AG10803 (cell line): ENCODE measurements around the gene HYDIN.
"Not testable (repeated sequence)": the region's sequence is repeated elsewhere in the genome, so short reads cannot be mapped to it uniquely, and the experiment has no call there.

Experiments
- DNase-seq: peaks from one replicate; pipeline ENCODE4 v3.0.0; 2010; ENCODE audit warnings: low read depth
- H3K4me3 ChIP-seq: 2 replicates; pipeline ENCODE4 v1.5.1; 2011; ENCODE audit warnings: mild to moderate bottlenecking, low read length, control low read depth
- CTCF ChIP-seq: conservative IDR thresholded peaks from 2 replicates; pipeline ENCODE4 v1.5.1; 2011; ENCODE audit warnings: mild to moderate bottlenecking, low read length, control low read depth, inconsistent platforms

Gene HYDIN

GRCh38 chr16:71172481-71173207, 57.9 kb downstream of the HYDIN start:
- no peak for DNase-seq
- no peak for TF ChIP-seq CTCF
- H3K4me3 ChIP-seq = no peak overlapping the region

- H3K4me3 ChIP-seq, DNase-seq: not testable (repeated sequence)
Observed at GRCh38 chr16:71161007-71161406, 69.5 kb downstream of the HYDIN start.

- not testable (repeated sequence) for H3K4me3 ChIP-seq, DNase-seq
Observed at GRCh38 chr16:71157278-71157677, 73.2 kb downstream of the HYDIN start.

- not testable (repeated sequence) for H3K4me3 ChIP-seq, DNase-seq
Observed at GRCh38 chr16:71153329-71153728, 77.2 kb downstream of the HYDIN start.

- DNase-seq, H3K4me3 ChIP-seq: not testable (repeated sequence)
Observed at GRCh38 chr16:71151654-71152053, 78.9 kb downstream of the HYDIN start.

- H3K4me3 ChIP-seq, DNase-seq: not testable (repeated sequence)
Observed at GRCh38 chr16:71143246-71143645, 87.3 kb downstream of the HYDIN start.

- H3K4me3 ChIP-seq = not testable (repeated sequence)
Observed at GRCh38 chr16:71110565-71110964, 120.0 kb downstream of the HYDIN start.

GRCh38 chr16:71109656-71110208, 120.8 kb downstream of the HYDIN start:
- not testable (repeated sequence) for H3K4me3 ChIP-seq, DNase-seq

More at GRCh38 chr16:71110565-71110964, 120.0 kb downstream of the HYDIN start:
- DNase-seq = not testable (repeated sequence)

- not testable (repeated sequence) for H3K4me3 ChIP-seq, DNase-seq
Observed at GRCh38 chr16:71105881-71106280, 124.6 kb downstream of the HYDIN start.

- not testable (repeated sequence) for DNase-seq, H3K4me3 ChIP-seq
Observed at GRCh38 chr16:71083573-71083972, 146.9 kb downstream of the HYDIN start.

GRCh38 chr16:71080777-71081176, 149.7 kb downstream of the HYDIN start:
- DNase-seq, H3K4me3 ChIP-seq: not testable (repeated sequence)

- not testable (repeated sequence) for DNase-seq, H3K4me3 ChIP-seq
Observed at GRCh38 chr16:71080262-71080661, 150.3 kb downstream of the HYDIN start.

- H3K4me3 ChIP-seq = not testable (repeated sequence)
Observed at GRCh38 chr16:71070651-71071050, 159.9 kb downstream of the HYDIN start.

GRCh38 chr16:71069842-71070241, 160.7 kb downstream of the HYDIN start:
- DNase-seq, H3K4me3 ChIP-seq: not testable (repeated sequence)

More at GRCh38 chr16:71070651-71071050, 159.9 kb downstream of the HYDIN start:
- DNase-seq = not testable (repeated sequence)

- DNase-seq, H3K4me3 ChIP-seq: not testable (repeated sequence)
Observed at GRCh38 chr16:71053897-71054609, 176.5 kb downstream of the HYDIN start.

- DNase-seq = peak; percentile 29
- not testable (repeated sequence) for H3K4me3 ChIP-seq
Observed at GRCh38 chr16:71050307-71050706, 180.2 kb downstream of the HYDIN start.

GRCh38 chr16:71039368-71040111, 191.0 kb downstream of the HYDIN start:
- not testable (repeated sequence) for H3K4me3 ChIP-seq, DNase-seq

GRCh38 chr16:71038421-71038820, 192.1 kb downstream of the HYDIN start:
- not testable (repeated sequence) for H3K4me3 ChIP-seq

More at GRCh38 chr16:71038421-71038820, 192.1 kb downstream of the HYDIN start:
- not testable (repeated sequence) for DNase-seq
